Activated CD4-positive, alpha-beta T cell treated with anti-CD3 and anti-CD28 coated beads, Interleukin-2, amount 50 U/mL, for 16 hours (primary cell): ENCODE results near the gene PSMC3.

Source experiments
- DNase-seq: peaks from one replicate; pipeline ENCODE4 v3.0.0-alpha.2; 2020

The PSMC3 gene

GRCh38 chr11:47374720-47375019 is 51.6 kb downstream of the PSMC3 start:
- no peak for DNase-seq

DNA sequence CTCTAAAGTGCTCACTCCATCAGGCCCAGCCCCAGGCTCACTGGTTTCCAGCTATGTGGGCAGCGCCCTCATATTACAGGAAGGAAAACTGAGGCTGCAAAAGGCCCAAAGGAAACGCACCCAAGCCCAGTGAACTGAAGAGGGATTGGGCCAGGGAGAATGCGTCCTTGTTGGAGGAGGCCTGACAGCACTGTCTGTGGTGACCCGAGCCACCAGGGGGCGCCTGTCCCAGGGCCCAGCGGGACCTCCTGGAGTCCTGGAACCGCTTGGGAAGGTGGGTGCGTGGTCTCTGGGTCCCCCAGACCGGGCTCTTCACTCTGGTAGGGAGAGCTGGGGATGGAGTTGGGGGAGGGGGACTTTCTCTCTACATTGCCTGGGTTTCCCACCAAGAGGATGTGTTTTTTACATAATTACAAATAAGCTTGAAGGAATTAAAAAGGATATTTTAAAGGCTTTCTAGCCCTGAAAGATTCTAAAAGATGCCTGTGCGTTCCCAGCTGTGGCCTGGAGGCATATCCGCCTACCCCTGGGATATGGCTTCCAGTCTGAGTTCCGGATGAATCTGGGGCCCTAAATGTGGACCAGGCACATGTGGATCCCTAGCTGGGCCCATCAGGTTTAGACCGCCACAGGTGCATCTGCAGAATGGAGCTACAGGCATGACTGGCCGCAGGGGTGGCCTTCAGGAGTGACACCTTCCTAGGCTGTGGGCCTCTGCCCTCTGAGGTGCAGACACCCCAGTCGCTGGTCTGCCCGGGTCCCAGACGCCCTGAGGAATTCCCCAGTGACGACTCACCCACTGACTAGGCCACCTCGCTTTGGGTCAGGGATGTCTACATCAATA is 52.1 kb downstream of the PSMC3 start:
- DNase-seq = peak; percentile 84

DNA sequence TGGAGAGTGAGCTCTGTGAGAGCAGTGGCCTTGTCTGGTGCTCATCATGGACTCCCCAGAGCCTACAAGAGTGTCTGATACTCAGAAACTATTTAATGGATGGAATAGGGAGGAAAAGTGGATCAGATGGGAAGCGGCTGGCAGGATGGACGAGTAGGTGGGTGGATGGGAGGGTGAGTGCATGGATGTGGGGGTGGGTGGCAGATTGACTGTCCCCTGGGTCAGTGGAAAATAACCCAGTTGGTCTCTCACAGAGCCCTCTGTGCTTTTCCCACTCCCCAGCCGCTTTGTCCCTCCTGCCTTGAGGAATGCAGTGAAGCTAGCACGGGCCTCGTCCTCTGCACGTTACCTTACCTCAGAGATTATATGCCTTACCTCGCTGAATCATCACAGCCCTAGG is 53.8 kb downstream of the PSMC3 start:
- DNase-seq = no peak

GRCh38 chr11:47369676-47370075 is 56.6 kb downstream of the PSMC3 start:
- DNase-seq = no peak
